CMK (cell line): ENCODE measurements around the gene GAPT.
"Not testable (repeated sequence)": the region's sequence is repeated elsewhere in the genome, so short reads cannot be mapped to it uniquely, and the experiment has no call there.

Source experiments
- DNase-seq: peaks from one replicate; pipeline ENCODE4 v3.0.0-alpha.2; 2010; ENCODE audit warnings: low read depth

The GAPT gene

GRCh38 chr5:58505502-58505901, 14.3 kb downstream of the GAPT start:
- no peak for DNase-seq

GRCh38 chr5:58505971-58506640, 14.9 kb downstream of the GAPT start:
- DNase-seq: no peak

- DNase-seq: no peak
These were observed 16.5 kb downstream of the GAPT start for GRCh38 chr5:58507715-58508114.

- DNase-seq: no peak
These were observed 26.0 kb downstream of the GAPT start for GRCh38 chr5:58517198-58517597.

GRCh38 chr5:58523956-58524355, 32.7 kb downstream of the GAPT start:
- no peak for DNase-seq

GRCh38 chr5:58524571-58524970, 33.3 kb downstream of the GAPT start:
- no peak for DNase-seq

GRCh38 chr5:58530942-58531490, 39.8 kb downstream of the GAPT start:
- no peak for DNase-seq

- DNase-seq: not testable (repeated sequence)
These were observed 50.7 kb downstream of the GAPT start for GRCh38 chr5:58541935-58542334.

- no peak for DNase-seq
These were observed 51.5 kb downstream of the GAPT start for GRCh38 chr5:58542709-58543108.

GRCh38 chr5:58543723-58544122, 52.5 kb downstream of the GAPT start:
- no peak for DNase-seq

- no peak for DNase-seq
These were observed 53.0 kb downstream of the GAPT start for GRCh38 chr5:58544195-58544594.

GRCh38 chr5:58544926-58545325, 53.7 kb downstream of the GAPT start:
- no peak for DNase-seq

- no peak for DNase-seq
These were observed 54.7 kb downstream of the GAPT start for GRCh38 chr5:58545912-58546311.
